Esophagus squamous epithelium (tissue), 5 donors: Measurements from ENCODE around the gene C5AR2. TPM values are rescaled to one million over a fixed set of nuclear protein-coding genes. Genes with fewer than 3 reads are reported as not detected.

Source experiments
- DNase-seq: peaks from one replicate; lab custom pipeline; 2025; lab: John Stamatoyannopoulos, UW
- H3K27ac ChIP-seq, 4 donors: fragments of 200-600 bp; sonication (generic); one replicate each; pipeline ENCODE4 v1.5.1; 2016 to 2019; ENCODE audit warnings: mild to moderate bottlenecking in 1 of 4
- H3K27me3 ChIP-seq, 4 donors: fragments of 200-600 bp; sonication (generic); 1 replicate in 3 of 4; 2 replicates in 1 of 4; pipeline versions ENCODE4 v1.5.1 to v1.6.0; 2017 to 2021; ENCODE audit warnings: antibody characterized with exemption in 1 of 4
- H3K36me3 ChIP-seq, 3 donors: fragments of 200-600 bp; sonication (generic); one replicate each; pipeline ENCODE4 v1.5.1; 2016 to 2019
- H3K4me1 ChIP-seq, 3 donors: fragments of 200-600 bp; sonication (generic); one replicate each; pipeline ENCODE4 v1.5.1; 2017 to 2019
- H3K4me3 ChIP-seq, 4 donors: fragments of 200-600 bp; sonication (generic); 1 replicate in 3 of 4; 2 replicates in 1 of 4; pipeline ENCODE4 v1.5.1; 2016 to 2019; ENCODE audit warnings: mild to moderate bottlenecking in 2 of 4, moderate library complexity in 1 of 4
- H3K9me3 ChIP-seq, 3 donors: fragments of 200-600 bp; sonication (generic); one replicate each; pipeline ENCODE4 v1.5.1; 2016 to 2019
- CTCF ChIP-seq, 6 experiments: fragments of 450-650 bp in 4 of 6; fragments of 200-600 bp in 2 of 6; sonication (generic) in 2 of 6; IDR thresholded peaks; one replicate each; pipeline ENCODE4 v1.5.1; 2016 to 2019; ENCODE audit warnings: antibody characterized with exemption in 6 of 6, mild to moderate bottlenecking in 4 of 6, moderate library complexity in 4 of 6
- POLR2A ChIP-seq, 4 donors: fragments of 450-650 bp; IDR thresholded peaks; one replicate each; pipeline ENCODE4 v1.6.1; 2017; ENCODE audit warnings: antibody characterized with exemption in 4 of 4, mild to moderate bottlenecking in 4 of 4, moderate library complexity in 3 of 4
- WGBS, 2 donors: methylation state at CpG; one replicate each; pipeline ENCODE4 v1.1.5; 2018; 5-methylcytosine and 5-hydroxymethylcytosine counted together
- intact Hi-C: fragments of 100-400 bp; cut with DNase I; formaldehyde crosslinking; loops from one replicate; pipeline ENCODE4 v1.15.0; 2022
- total RNA-seq, 4 donors: library from RNA; depleted of rRNA; stranded (reverse); fragments of >200 nt; gene quantifications; one replicate each; pipeline ENCODE4 v1.1.0, GENCODE V29; 2016
- donor health status: DM: yes; HTN: yes; CAD: no.

C5AR2 gene
- total RNA-seq, 4 donors from 2014 or later, result 0.21 to 1.3 (median 0.63) TPM

- no peak for DNase-seq
- no peaks in the 10 kb centered on the region for H3K9me3 ChIP-seq
These were observed 19.6 kb downstream of the C5AR2 start for GRCh38 chr19:47351548-47351947.

GRCh38 chr19:47352095-47352494 is 20.1 kb downstream of the C5AR2 start:
- H3K4me1 ChIP-seq, result peaks cover 10 to 30% (median 13%) of the 10 kb centered on the region in 3 donors
- no peak overlapping the region for H3K4me3 ChIP-seq
- WGBS, 2 donors, result 40 to 64% methylated on average over 1 to 2 of the region's 2 CpGs
- no peak for DNase-seq
- intact Hi-C loops, result no loop called here
- TF ChIP-seq POLR2A (IDR thresholded peaks at IDR 0.05), result no peak
- no peak for TF ChIP-seq CTCF (IDR thresholded peaks at IDR 0.05)
- no peaks in the 10 kb centered on the region for H3K27me3 ChIP-seq
- H3K36me3 ChIP-seq, result peaks cover 28 to 51% (median 37%) of the 10 kb centered on the region in 3 donors
- no peak overlapping the region for H3K27ac ChIP-seq
- no peaks in the 10 kb centered on the region for H3K9me3 ChIP-seq

More at GRCh38 chr19:47351548-47351947, 19.6 kb downstream of the C5AR2 start:
- Histone ChIP-seq H3K4me3 (no peak overlapping the region), H3K27ac (no peak overlapping the region), H3K4me1 (peaks cover 10 to 30% (median 13%) of the 10 kb centered on the region in 3 donors), H3K27me3 (no peaks in the 10 kb centered on the region), H3K36me3 (peaks cover 22 to 46% (median 37%) of the 10 kb centered on the region in 3 donors)
- 70 to 77% methylated on average over 3 of the region's 3 CpGs for WGBS, 2 donors
- TF ChIP-seq POLR2A (IDR thresholded peaks at IDR 0.05), result no peak
- no peak for TF ChIP-seq CTCF (IDR thresholded peaks at IDR 0.05)
- intact Hi-C loops, result no loop called here

- peaks cover 10 to 30% (median 13%) of the 10 kb centered on the region in 3 donors for H3K4me1 ChIP-seq
- H3K9me3 ChIP-seq, result no peaks in the 10 kb centered on the region
- no peak for DNase-seq
- TF ChIP-seq CTCF (IDR thresholded peaks at IDR 0.05), result no peak
- no peaks in the 10 kb centered on the region for H3K27me3 ChIP-seq
- no peak overlapping the region for H3K4me3 ChIP-seq
- peaks cover 40 to 63% (median 49%) of the 10 kb centered on the region in 3 donors for H3K36me3 ChIP-seq
- H3K27ac ChIP-seq, result no peak overlapping the region
- intact Hi-C loops, result no loop called here
- 93 to 96% methylated on average over 6 to 8 of the region's 24 CpGs for WGBS, 2 donors
These were observed 21.3 kb downstream of the C5AR2 start for GRCh38 chr19:47353307-47353712.

- intact Hi-C loops, result no loop called here
- peaks cover 55 to 99% (median 72%) of the 10 kb centered on the region in 3 donors for H3K36me3 ChIP-seq
- no peak for DNase-seq
- no peaks in the 10 kb centered on the region for H3K4me1 ChIP-seq
- no peak overlapping the region for H3K27ac ChIP-seq
- TF ChIP-seq POLR2A (IDR thresholded peaks at IDR 0.05) (no peak), CTCF (IDR thresholded peaks at IDR 0.05) (no peak)
- no peak overlapping the region for H3K4me3 ChIP-seq
- H3K9me3 ChIP-seq, result no peaks in the 10 kb centered on the region
- WGBS, 2 donors, result 56 to 96% methylated on average over 6 of the region's 6 CpGs
- H3K27me3 ChIP-seq, result no peaks in the 10 kb centered on the region
These were observed 24.9 kb downstream of the C5AR2 start for GRCh38 chr19:47356900-47357299.

- intact Hi-C loops, result no loop called here
- WGBS, 2 donors, result 94% methylated on average over 7 of the region's 28 CpGs
- Histone ChIP-seq H3K4me3 (no peak overlapping the region), H3K9me3 (no peaks in the 10 kb centered on the region), H3K36me3 (peaks cover 58 to 100% (median 76%) of the 10 kb centered on the region in 3 donors), H3K4me1 (no peaks in the 10 kb centered on the region), H3K27ac (no peak overlapping the region), H3K27me3 (no peaks in the 10 kb centered on the region)
- no peak for TF ChIP-seq CTCF (IDR thresholded peaks at IDR 0.05)
- TF ChIP-seq POLR2A (IDR thresholded peaks at IDR 0.05), result no peak
- DNase-seq, result no peak
These were observed 26.1 kb downstream of the C5AR2 start for GRCh38 chr19:47357788-47358680.
